GM23248 (cell line): ENCODE results near the gene FBF1. TPM values are rescaled to one million over a fixed set of nuclear protein-coding genes. Genes with fewer than 3 reads are reported as not detected.
A peak's percentile ranks its signal among the peaks of the same experiment; 100 is the strongest.

Experiments used
- DNase-seq: peaks from one replicate; pipeline ENCODE4 v3.0.0-alpha.2; 2015
- H2AFZ ChIP-seq: fragments of 200-600 bp; sonication (generic); 2 replicates; pipeline ENCODE4 v1.6.1; 2016; ENCODE audit warnings: antibody characterized with exemption
- H3F3A ChIP-seq: fragments of 200-600 bp; sonication (generic); 2 replicates; pipeline ENCODE4 v1.6.1; 2016; ENCODE audit warnings: mild to moderate bottlenecking, antibody characterized with exemption, mixed run types; ENCODE audit not compliant: insufficient read depth
- H3K27ac ChIP-seq: fragments of 200-600 bp; sonication (generic); 2 replicates; pipeline ENCODE4 v1.5.1; 2016; ENCODE audit warnings: mild to moderate bottlenecking
- H3K27me3 ChIP-seq: fragments of 200-600 bp; sonication (generic); replicated peaks from 2 replicates; pipeline ENCODE4 v1.6.1; 2016; ENCODE audit warnings: mild to moderate bottlenecking; ENCODE audit not compliant: insufficient read depth
- H3K36me3 ChIP-seq: fragments of 200-600 bp; sonication (generic); 2 replicates; pipeline ENCODE4 v1.6.1; 2016; ENCODE audit warnings: low read depth, mild to moderate bottlenecking
- H3K4me1 ChIP-seq: fragments of 200-600 bp; sonication (generic); 2 replicates; pipeline ENCODE4 v1.6.1; 2016; ENCODE audit warnings: mild to moderate bottlenecking; ENCODE audit not compliant: insufficient read depth
- H3K4me2 ChIP-seq: fragments of 200-600 bp; sonication (generic); one replicate; pipeline ENCODE4 v1.6.1; 2016; ENCODE audit warnings: mild to moderate bottlenecking; ENCODE audit not compliant: unreplicated experiment
- H3K4me3 ChIP-seq: fragments of 200-600 bp; sonication (generic); 2 replicates; pipeline ENCODE4 v1.5.1; 2016; ENCODE audit warnings: mild to moderate bottlenecking
- H3K79me2 ChIP-seq: fragments of 200-600 bp; sonication (generic); 2 replicates; pipeline ENCODE4 v1.6.1; 2016; ENCODE audit warnings: mild to moderate bottlenecking; ENCODE audit not compliant: insufficient read depth
- H3K9ac ChIP-seq: fragments of 200-600 bp; sonication (generic); 2 replicates; pipeline ENCODE4 v1.6.1; 2016; ENCODE audit warnings: mild to moderate bottlenecking
- H3K9me2 ChIP-seq: fragments of 200-600 bp; sonication (generic); 2 replicates; pipeline ENCODE4 v1.6.1; 2016; ENCODE audit warnings: mixed run types, mild to moderate bottlenecking, moderate library complexity; ENCODE audit not compliant: insufficient read depth
- H3K9me3 ChIP-seq: fragments of 200-600 bp; sonication (generic); one replicate; pipeline ENCODE4 v1.6.1; 2017; ENCODE audit warnings: low read depth
- H4K20me1 ChIP-seq: fragments of 200-600 bp; sonication (generic); 2 replicates; pipeline ENCODE4 v1.6.0; 2016; ENCODE audit not compliant: insufficient read depth
- EZH2 ChIP-seq: fragments of 200-600 bp; sonication (generic); IDR thresholded peaks from 2 replicates; pipeline ENCODE4 v1.6.1; 2018; ENCODE audit warnings: antibody characterized with exemption, mild to moderate bottlenecking; ENCODE audit not compliant: insufficient read depth, poor library complexity, severe bottlenecking
- EZH2phosphoT487 ChIP-seq: fragments of 200-600 bp; sonication (generic); IDR thresholded peaks from 2 replicates; pipeline ENCODE4 v1.6.1; 2018; ENCODE audit warnings: antibody characterized with exemption, moderate library complexity, mild to moderate bottlenecking, low read depth; ENCODE audit not compliant: insufficient read depth
- WGBS, 2 experiments: methylation state at CpG; one replicate each; pipeline ENCODE4 v1.1.6; 2015 to 2017; ENCODE audit warnings: low lambda C conversion rate in 2 of 2, low coverage in 1 of 2; ENCODE audit errors: missing lambda C conversion rate in 2 of 2; 5-methylcytosine and 5-hydroxymethylcytosine counted together
- in situ Hi-C: fragments of 300-500 bp; cut with MboI; formaldehyde crosslinking; loops from 2 replicates; pipeline ENCODE4 v1.15.0; 2020
- polyA plus RNA-seq: library from polyadenylated mRNA; unstranded; fragments of >200 nt; fragmentation: Nextera tagmentation; extraction: Ambion mirVana; gene quantifications from 2 replicates; pipeline ENCODE4 v1.2.1, GENCODE V29; 2016
- total RNA-seq: library from RNA; depleted of rRNA; stranded (reverse); fragments of >200 nt; shearing (Covaris generic); gene quantifications from 2 replicates; pipeline ENCODE4 v1.2.3, GENCODE V29; 2014

FBF1 gene
- total and polyA plus RNA-seq, 2 experiments from 2014 or later = 4.3 to 8.3 TPM

DNA sequence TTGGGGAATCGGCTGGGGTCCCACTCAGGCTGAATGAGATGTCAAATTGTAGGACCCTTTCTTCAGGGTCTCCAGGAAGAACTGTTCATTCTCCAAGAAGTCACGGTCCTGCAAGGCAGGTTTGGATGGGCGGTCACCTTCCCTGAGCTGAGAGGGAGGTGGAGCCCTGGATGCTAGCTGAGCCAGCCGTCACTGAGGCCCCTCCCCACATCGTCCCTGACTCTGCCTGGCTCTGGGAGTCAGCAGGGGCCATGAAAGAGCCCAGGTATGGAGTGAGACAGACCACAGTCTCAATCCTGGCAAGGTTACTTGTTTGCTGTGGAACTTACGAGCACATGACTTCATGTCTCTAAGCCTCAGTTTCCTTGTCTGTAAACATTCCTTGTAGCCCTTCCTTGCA, 30.1 kb downstream of the FBF1 start:
- DNase-seq = no peak
- Histone ChIP-seq H3K4me2 (no peak overlapping the region), H3K79me2 (no peaks in the 10 kb centered on the region), H3K27me3 (no peaks in the 10 kb centered on the region), H3K36me3 (no peaks in the 10 kb centered on the region), H3F3A (peaks cover 17% of the 10 kb centered on the region; the same call in 1 of the 2 replicates), H3K9me2 (no peaks in the 10 kb centered on the region), H4K20me1 (no peaks in the 10 kb centered on the region), H3K9me3 (no peaks in the 10 kb centered on the region), H3K4me1 (peaks cover 11% of the 10 kb centered on the region), H2AFZ (no peak overlapping the region), H3K27ac (no peak overlapping the region), H3K4me3 (no peak overlapping the region), H3K9ac (no peak overlapping the region)
- in situ Hi-C loops = loop anchor here (25.0 kb wide), 1 partner anchor 377 kb away; no protein-coding TSS in a partner anchor
- 64 to 71% methylated on average over 6 of the region's 6 CpGs for WGBS, 2 experiments
- TF ChIP-seq EZH2phosphoT487 = no peak
- TF ChIP-seq EZH2 = no peak

GRCh38 chr17:75909812-75910274, 31.0 kb downstream of the FBF1 start:
- H3K9me3 ChIP-seq = no peaks in the 10 kb centered on the region
- no peaks in the 10 kb centered on the region for H3K36me3 ChIP-seq
- peak; percentile 81 for DNase-seq
- TF ChIP-seq EZH2phosphoT487 (no peak), EZH2 (no peak)
- H3K27me3 ChIP-seq = no peaks in the 10 kb centered on the region
- peak overlapping the region; percentile 18; the same call in 1 of the 2 replicates for H3K9ac ChIP-seq
- peaks cover 17% of the 10 kb centered on the region; the same call in 1 of the 2 replicates for H3F3A ChIP-seq
- no peaks in the 10 kb centered on the region for H3K79me2 ChIP-seq
- in situ Hi-C loops = loop anchor here (25.0 kb wide), 1 partner anchor 377 kb away; no protein-coding TSS in a partner anchor
- 0 out of 2 replicates have a peak overlapping the region, but pooled peaks have one; percentile 24 for H3K27ac ChIP-seq
- no peak overlapping the region for H3K4me3 ChIP-seq
- WGBS, 2 experiments = 14 to 17% methylated on average over 11 of the region's 11 CpGs
- no peaks in the 10 kb centered on the region for H3K9me2 ChIP-seq
- peak overlapping the region; percentile 38 for H3K4me2 ChIP-seq
- H2AFZ ChIP-seq = peak overlapping the region; percentile 58
- H3K4me1 ChIP-seq = peaks cover 11% of the 10 kb centered on the region
- H4K20me1 ChIP-seq = no peaks in the 10 kb centered on the region

- H3K4me2 ChIP-seq = peak overlapping the region; percentile 38
- peaks cover 11% of the 10 kb centered on the region for H3K4me1 ChIP-seq
- TF ChIP-seq EZH2phosphoT487 (no peak), EZH2 (no peak)
- H2AFZ ChIP-seq = peak overlapping the region; percentile 58; the same call in 1 of the 2 replicates
- H3K27ac ChIP-seq = no peak overlapping the region
- no peaks in the 10 kb centered on the region for H3K9me3 ChIP-seq
- H3K79me2 ChIP-seq = peaks cover under 1% of the 10 kb centered on the region
- in situ Hi-C loops = loop anchor here (25.0 kb wide), 1 partner anchor 378 kb away; no protein-coding TSS in a partner anchor
- no peaks in the 10 kb centered on the region for H3K27me3 ChIP-seq
- no peak for DNase-seq
- no peaks in the 10 kb centered on the region for H3K36me3 ChIP-seq
- H3K9me2 ChIP-seq = no peaks in the 10 kb centered on the region
- peaks cover 17% of the 10 kb centered on the region; the same call in 1 of the 2 replicates for H3F3A ChIP-seq
- H3K9ac ChIP-seq = no peak overlapping the region
- H4K20me1 ChIP-seq = no peaks in the 10 kb centered on the region
- no peak overlapping the region for H3K4me3 ChIP-seq
- 54 to 58% methylated on average over 14 of the region's 14 CpGs for WGBS, 2 experiments
Observed at GRCh38 chr17:75909051-75909811, 31.6 kb downstream of the FBF1 start.

GRCh38 chr17:75908201-75908600, 32.6 kb downstream of the FBF1 start:
- H3K9me3 ChIP-seq = no peaks in the 10 kb centered on the region
- H3K27me3 ChIP-seq = no peaks in the 10 kb centered on the region
- in situ Hi-C loops = loop anchor here (25.0 kb wide), 1 partner anchor 379 kb away; no protein-coding TSS in a partner anchor
- H3K4me2 ChIP-seq = no peak overlapping the region
- no peaks in the 10 kb centered on the region for H4K20me1 ChIP-seq
- H3K9ac ChIP-seq = no peak overlapping the region
- 10 to 17% methylated on average over 6 of the region's 6 CpGs for WGBS, 2 experiments
- peak; percentile 62 for DNase-seq
- no peaks in the 10 kb centered on the region for H3K9me2 ChIP-seq
- peaks cover 17% of the 10 kb centered on the region for H3K4me1 ChIP-seq
- H3K27ac ChIP-seq = no peak overlapping the region
- H3K4me3 ChIP-seq = no peak overlapping the region
- H2AFZ ChIP-seq = peak overlapping the region; percentile 23; the same call in 1 of the 2 replicates
- no peaks in the 10 kb centered on the region for H3K36me3 ChIP-seq
- H3F3A ChIP-seq = peaks cover 26% of the 10 kb centered on the region; the same call in 1 of the 2 replicates
- H3K79me2 ChIP-seq = peaks cover 11% of the 10 kb centered on the region
- TF ChIP-seq EZH2 (no peak), EZH2phosphoT487 (no peak)
